HG03103 (cell line): ENCODE measurements around the gene PF4V1.

Experiments used
- ATAC-seq: cut with Tn5 transposase; IDR thresholded peaks from one replicate; pipeline ENCODE4 v1.9.1; 2021; ENCODE audit warnings: low read depth; ENCODE audit not compliant: unreplicated experiment

The PF4V1 gene

GRCh38 chr4:73844806-73845205, 8.3 kb upstream of the PF4V1 start:
- no peak for ATAC-seq

DNA sequence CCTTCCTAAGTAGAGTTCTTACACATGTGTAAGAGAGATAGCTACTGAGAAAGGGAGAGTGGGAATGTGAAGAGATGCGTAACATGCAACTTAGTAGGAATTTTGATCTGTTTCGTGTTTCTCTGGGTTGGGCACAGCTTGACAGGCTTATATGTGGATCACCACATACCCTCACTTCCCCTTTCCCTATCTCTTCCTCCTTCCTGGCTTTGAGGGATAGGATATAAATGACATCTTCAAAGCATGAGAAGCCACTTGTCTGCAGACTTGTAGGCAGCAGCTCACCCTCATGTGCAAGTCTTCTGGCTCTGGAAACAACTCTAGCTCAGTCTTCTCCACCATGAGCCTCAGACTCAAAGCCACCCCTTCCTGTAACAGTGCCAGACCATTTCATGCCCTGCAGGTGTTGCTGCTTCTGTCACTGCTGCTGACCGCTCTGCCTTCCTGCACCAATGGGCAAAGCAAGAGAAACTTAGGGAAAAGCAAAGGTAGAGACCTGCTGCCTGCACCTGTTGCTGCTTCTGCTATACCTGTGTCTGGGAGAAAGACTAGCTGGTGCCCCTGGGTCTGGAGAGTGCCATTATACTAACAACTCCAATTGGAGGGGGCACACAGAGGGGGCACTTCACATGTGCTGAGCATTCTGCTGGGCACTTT, 5.4 kb upstream of the PF4V1 start:
- ATAC-seq = no peak

GRCh38 chr4:73848183-73848777, 4.8 kb upstream of the PF4V1 start:
- no peak for ATAC-seq

DNA sequence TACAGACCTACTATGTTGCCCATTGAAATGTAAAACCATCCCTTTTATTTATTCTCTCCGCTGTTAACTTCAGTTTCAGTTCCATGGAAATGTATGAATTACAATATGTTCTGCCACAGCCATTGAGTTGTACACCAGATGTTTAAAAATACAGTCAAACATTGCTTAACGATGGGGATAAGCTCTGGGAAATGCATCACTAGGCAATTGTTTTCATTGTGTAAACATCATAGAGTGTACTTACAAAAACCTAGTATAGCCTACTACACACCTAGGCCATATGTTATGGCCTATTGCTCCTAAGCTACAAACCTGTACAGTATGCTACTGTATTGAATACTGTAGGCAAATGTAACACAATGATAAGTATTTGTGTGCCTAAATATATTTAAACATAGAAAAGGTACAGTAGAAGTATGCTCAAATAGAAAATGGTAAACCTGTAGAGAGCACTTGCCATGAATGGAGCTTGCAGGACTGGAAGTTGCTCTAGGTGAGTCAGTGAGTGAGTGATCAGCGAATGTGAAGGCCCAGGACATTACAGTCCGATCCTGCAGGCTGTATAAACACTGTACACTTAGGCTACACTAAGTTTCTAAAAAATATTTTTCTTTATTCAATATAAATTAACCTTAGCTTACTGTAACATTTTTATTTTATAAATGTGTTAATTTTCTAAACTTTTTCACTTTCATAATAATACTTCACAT, 2.7 kb upstream of the PF4V1 start:
- no peak for ATAC-seq

GRCh38 chr4:73851293-73851692, 1.8 kb upstream of the PF4V1 start:
- ATAC-seq = no peak

DNA sequence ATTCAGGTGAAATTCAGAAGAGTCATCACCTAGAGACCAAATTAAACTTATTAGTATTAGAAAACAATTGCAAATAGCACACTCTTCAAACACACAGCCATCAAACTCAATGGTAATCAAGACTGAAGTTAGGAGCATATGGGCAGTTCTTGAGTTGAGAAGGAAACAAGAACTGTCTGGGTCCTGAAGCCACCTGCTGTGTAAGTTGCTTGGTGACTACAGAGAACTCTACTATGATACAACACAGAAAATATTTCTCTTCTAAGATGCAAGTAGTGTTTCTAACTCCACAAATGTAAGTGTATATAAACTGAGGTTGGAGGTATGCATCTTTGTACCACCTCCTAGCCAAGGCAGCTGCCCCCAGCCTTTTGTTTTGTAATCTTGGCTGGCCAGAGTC, 325 bp upstream of the PF4V1 start:
- no peak for ATAC-seq

- ATAC-seq = no peak
These were observed 800 bp downstream of the PF4V1 start for GRCh38 chr4:73853718-73854473.

- no peak for ATAC-seq
These were observed 2.3 kb downstream of the PF4V1 start for GRCh38 chr4:73855406-73855805.

DNA sequence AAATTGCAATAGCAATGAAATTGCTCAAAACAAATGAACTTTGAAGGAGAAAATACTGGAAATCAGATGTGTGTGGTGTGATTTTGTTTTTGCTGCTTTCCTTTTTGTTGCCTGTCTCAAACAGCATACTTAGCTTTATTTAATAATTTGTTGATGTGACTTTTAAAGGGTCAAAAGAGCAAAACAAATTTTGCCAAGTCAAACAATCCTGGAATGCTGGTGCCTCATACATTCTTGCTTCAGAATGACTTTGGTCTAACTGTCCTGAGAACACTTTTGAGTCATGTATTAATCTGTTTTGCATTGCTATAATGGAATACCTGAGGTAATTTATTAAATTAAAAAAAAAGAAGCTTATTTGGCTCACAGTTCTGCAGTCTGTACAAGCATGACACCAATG, 3.4 kb downstream of the PF4V1 start:
- ATAC-seq = no peak

DNA sequence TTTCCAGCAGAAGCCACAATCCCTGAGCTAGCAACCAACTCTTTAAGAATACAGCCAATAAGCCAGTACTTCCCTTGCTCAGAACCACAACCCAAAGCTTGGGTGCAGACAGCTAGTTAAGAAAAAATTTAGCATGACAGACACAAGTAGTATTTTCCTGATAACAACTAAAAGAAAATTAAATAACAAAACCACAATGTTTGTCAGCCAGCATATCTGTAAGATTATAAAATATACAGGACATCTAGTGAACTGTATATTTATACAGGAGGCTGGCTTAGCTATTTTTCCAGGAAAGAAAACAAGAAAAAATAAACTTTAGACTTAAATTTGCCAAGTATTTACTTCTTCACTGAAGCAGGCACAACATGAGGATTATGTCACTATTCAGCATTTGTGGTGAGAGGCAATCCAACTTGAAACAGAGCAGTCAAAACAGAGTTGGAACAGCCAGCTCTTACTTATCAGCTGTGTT, 6.6 kb downstream of the PF4V1 start:
- no peak for ATAC-seq

GRCh38 chr4:73860181-73860580, 7.1 kb downstream of the PF4V1 start:
- no peak for ATAC-seq

GRCh38 chr4:73860917-73861316, 7.8 kb downstream of the PF4V1 start:
- no peak for ATAC-seq

- no peak for ATAC-seq
These were observed 9.2 kb downstream of the PF4V1 start for GRCh38 chr4:73862322-73862721.

GRCh38 chr4:73864365-73864764, 11.3 kb downstream of the PF4V1 start:
- ATAC-seq = no peak

DNA sequence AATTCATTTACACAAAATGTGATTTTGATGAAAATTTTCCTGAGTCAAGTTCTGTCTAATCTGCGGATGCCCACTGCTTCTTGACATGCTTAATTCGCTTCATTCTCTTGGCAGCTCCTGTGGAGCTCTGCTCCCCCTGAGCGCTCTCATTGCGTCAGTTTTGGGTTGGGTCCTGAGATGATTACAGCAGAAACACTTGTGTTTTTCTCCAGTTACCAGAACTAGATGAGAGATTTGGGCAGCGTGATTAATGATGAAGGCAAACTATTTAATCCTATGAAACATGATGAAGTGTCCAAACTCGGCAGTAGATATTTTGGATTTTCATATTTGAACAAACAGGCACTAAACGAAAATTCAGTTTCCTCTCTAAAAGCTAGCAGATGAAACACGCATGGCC, 11.9 kb downstream of the PF4V1 start:
- no peak for ATAC-seq

- ATAC-seq = no peak
These were observed 12.5 kb downstream of the PF4V1 start for GRCh38 chr4:73865431-73866096.

GRCh38 chr4:73866246-73866645, 13.2 kb downstream of the PF4V1 start:
- no peak for ATAC-seq

DNA sequence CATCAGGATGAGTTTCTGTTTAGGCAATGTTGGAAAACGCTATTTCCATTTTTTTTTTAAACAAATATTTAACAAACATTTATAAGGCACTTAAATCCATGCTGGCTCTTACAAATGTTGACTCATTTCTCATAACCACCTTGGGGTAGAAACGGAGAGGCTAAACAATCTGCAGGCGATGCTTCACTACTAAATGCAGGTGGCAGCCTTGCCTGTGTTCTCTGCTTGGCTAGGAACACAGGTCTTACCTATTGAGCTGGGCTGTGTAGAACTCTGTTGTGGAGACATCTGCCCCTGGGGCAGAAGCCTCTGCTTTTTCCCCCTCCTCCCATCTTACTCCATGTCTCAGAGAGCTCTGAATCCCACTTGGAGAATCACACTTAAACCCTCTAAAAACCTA, 14.7 kb downstream of the PF4V1 start:
- ATAC-seq = no peak

GRCh38 chr4:73868206-73869129, 15.4 kb downstream of the PF4V1 start:
- no peak for ATAC-seq
